Brain microvascular endothelial cell (primary cell): ENCODE measurements around the gene KLHL14.
A peak's percentile ranks its signal among the peaks of the same experiment; 100 is the strongest.

ENCODE experiments used
- DNase-seq: peaks from one replicate; pipeline ENCODE4 v3.0.0-alpha.2; 2020
- H3K27ac ChIP-seq: fragments of 250-450 bp; sonication (Bioruptor Pico); 2 replicates; pipeline ENCODE4 v1.5.1; 2020; ENCODE audit warnings: mild to moderate bottlenecking, moderate library complexity
- H3K27me3 ChIP-seq: fragments of 250-450 bp; sonication (Bioruptor Pico); replicated peaks from 2 replicates; pipeline ENCODE4 v1.5.1; 2020; ENCODE audit warnings: mild to moderate bottlenecking
- H3K36me3 ChIP-seq: fragments of 250-450 bp; sonication (Bioruptor Pico); replicated peaks from 2 replicates; pipeline ENCODE4 v1.5.1; 2020; ENCODE audit warnings: mild to moderate bottlenecking
- H3K4me3 ChIP-seq: 2 replicates; pipeline ENCODE4 v1.5.1; 2011; ENCODE audit warnings: low read depth, mild to moderate bottlenecking, control low read depth, low read length, moderate library complexity
- CTCF ChIP-seq: IDR thresholded peaks from 2 replicates; pipeline ENCODE4 v1.5.1; 2011; ENCODE audit warnings: low read depth, mild to moderate bottlenecking, moderate library complexity, low read length, control low read depth, inconsistent platforms; ENCODE audit errors: missing control alignments
- in situ Hi-C: cut with HindIII; loops from 2 replicates; pipeline ENCODE4 v1.10.0; 2017; ENCODE audit warnings: low sequenced_read_pairs, low pct_ligation_motif_present

KLHL14 gene

GRCh38 chr18:32674491-32674890, 98.3 kb downstream of the KLHL14 start:
- Histone ChIP-seq H3K4me3 (no peak overlapping the region), H3K36me3 (no peaks in the 10 kb centered on the region), H3K27me3 (no peaks in the 10 kb centered on the region), H3K27ac (no peak overlapping the region)
- in situ Hi-C loops: no loop called here
- peak; percentile 48 for TF ChIP-seq CTCF
- DNase-seq: no peak

GRCh38 chr18:32672398-32672797, 100.4 kb downstream of the KLHL14 start:
- no peak overlapping the region for H3K27ac ChIP-seq
- H3K4me3 ChIP-seq: no peak overlapping the region
- DNase-seq: no peak
- in situ Hi-C loops: no loop called here
- TF ChIP-seq CTCF: no peak
- H3K36me3 ChIP-seq: no peaks in the 10 kb centered on the region
- H3K27me3 ChIP-seq: no peaks in the 10 kb centered on the region

GRCh38 chr18:32670727-32671126, 102.1 kb downstream of the KLHL14 start:
- Histone ChIP-seq H3K36me3 (no peaks in the 10 kb centered on the region), H3K4me3 (no peak overlapping the region), H3K27me3 (no peaks in the 10 kb centered on the region), H3K27ac (no peak overlapping the region)
- no peak for TF ChIP-seq CTCF
- DNase-seq: no peak
- in situ Hi-C loops: no loop called here

- DNase-seq: no peak
- peak; percentile 37 for TF ChIP-seq CTCF
- Histone ChIP-seq H3K27me3 (no peaks in the 10 kb centered on the region), H3K36me3 (no peaks in the 10 kb centered on the region), H3K27ac (no peak overlapping the region), H3K4me3 (no peak overlapping the region)
- in situ Hi-C loops: no loop called here
These were observed 103.2 kb downstream of the KLHL14 start for GRCh38 chr18:32669549-32670165.

GRCh38 chr18:32668956-32669355, 103.9 kb downstream of the KLHL14 start:
- Histone ChIP-seq H3K27me3 (no peaks in the 10 kb centered on the region), H3K4me3 (no peak overlapping the region), H3K36me3 (no peaks in the 10 kb centered on the region), H3K27ac (no peak overlapping the region)
- TF ChIP-seq CTCF: no peak
- in situ Hi-C loops: no loop called here
- no peak for DNase-seq
